Activated T-helper 1 cell treated with anti-CD3 and anti-CD28 coated beads, Interleukin-12 subunit alpha, Interleukin-12 subunit beta, Interleukin-2, Interleukin-4 antibody, amounts not matched to agents 30 ng/mL and 10 ng/mL and 1 ng/mL, durations not matched to agents 14 hours and 24 hours and 36 hours (primary cell): ENCODE results near the gene FILIP1L. TPM values are rescaled to one million over a fixed set of nuclear protein-coding genes. Genes with fewer than 3 reads are reported as not detected.

Source experiments
- DNase-seq: peaks from one replicate; pipeline ENCODE4 v3.0.0; 2021; ENCODE audit warnings: low spot score
- H3K27ac Mint-ChIP-seq: one replicate; pipeline ENCODE4 v1.8.0; 2021; ENCODE audit warnings: mild to moderate bottlenecking, mixed read lengths
- H3K27me3 Mint-ChIP-seq: one replicate; pipeline ENCODE4 v1.8.0; 2022; ENCODE audit warnings: mild to moderate bottlenecking, moderate library complexity, mixed read lengths; ENCODE audit not compliant: insufficient read depth
- H3K36me3 Mint-ChIP-seq: one replicate; pipeline ENCODE4 v1.8.0; 2021; ENCODE audit warnings: low read depth, mixed read lengths
- H3K4me1 Mint-ChIP-seq: one replicate; pipeline ENCODE4 v1.8.0; 2021; ENCODE audit warnings: low read depth, mixed read lengths
- H3K4me3 Mint-ChIP-seq: one replicate; pipeline ENCODE4 v1.8.0; 2021; ENCODE audit warnings: mild to moderate bottlenecking, moderate library complexity, mixed read lengths
- H3K9me3 Mint-ChIP-seq: one replicate; pipeline ENCODE4 v1.8.0; 2021; ENCODE audit warnings: mixed read lengths
- intact Hi-C: fragments of 100-400 bp; cut with micrococcal nuclease; formaldehyde crosslinking; loops from one replicate; pipeline ENCODE4 v1.15.1; 2024
- total RNA-seq: library from RNA; stranded (reverse); gene quantifications from 2 replicates; pipeline ENCODE4 v1.2.3, GENCODE V29; 2022

The FILIP1L gene
- total RNA-seq, 1 donor from 2014 or later, result 2.9 TPM

DNA sequence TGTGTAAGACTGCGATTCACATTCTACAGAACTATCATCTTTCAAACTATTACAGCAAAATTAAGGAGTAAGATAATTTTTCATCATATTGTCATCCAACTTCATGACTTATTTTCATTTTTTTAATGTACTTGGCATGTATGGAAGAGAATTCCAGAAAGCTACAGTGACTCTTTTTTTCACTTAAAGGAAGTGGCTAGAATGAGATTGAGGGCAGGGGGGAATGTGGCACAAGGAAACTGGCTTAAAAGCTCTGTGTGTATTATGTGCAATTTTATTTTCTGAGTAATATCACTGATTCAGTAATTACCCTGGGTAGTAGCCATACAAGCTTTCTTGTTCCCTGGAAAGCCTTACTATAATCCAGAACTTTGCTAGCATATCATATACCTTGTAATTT, 94.6 kb downstream of the FILIP1L start:
- intact Hi-C loops, result no loop called here
- no peak for DNase-seq
- Mint-ChIP-seq H3K27me3 (no peaks in the 10 kb centered on the region), H3K4me1 (no peaks in the 10 kb centered on the region), H3K36me3 (no peaks in the 10 kb centered on the region), H3K4me3 (no peak overlapping the region), H3K27ac (no peak overlapping the region), H3K9me3 (peaks cover 4% of the 10 kb centered on the region)

DNA sequence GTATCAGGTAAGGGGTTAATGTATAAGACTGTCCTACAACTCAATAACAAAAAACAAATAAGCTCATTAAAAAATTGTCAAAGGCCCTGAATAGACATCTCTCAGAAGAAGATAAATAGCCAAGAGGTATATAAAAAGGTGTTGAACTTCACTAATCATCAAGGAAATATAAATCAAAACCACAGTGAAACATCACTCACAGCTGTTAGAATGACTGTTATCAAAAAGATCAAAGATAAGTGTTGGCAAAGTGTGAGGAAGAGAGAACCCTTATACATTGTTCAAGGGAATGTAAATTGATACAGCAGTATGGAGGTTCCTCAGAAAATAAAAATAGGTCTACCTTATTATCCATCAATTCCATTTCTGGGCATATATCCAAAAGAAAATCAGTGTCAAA, 95.5 kb downstream of the FILIP1L start:
- H3K36me3 Mint-ChIP-seq, result peaks cover under 1% of the 10 kb centered on the region
- intact Hi-C loops, result no loop called here
- no peak overlapping the region for H3K4me3 Mint-ChIP-seq
- no peak for DNase-seq
- no peaks in the 10 kb centered on the region for H3K27me3 Mint-ChIP-seq
- H3K9me3 Mint-ChIP-seq, result peaks cover 4% of the 10 kb centered on the region
- H3K4me1 Mint-ChIP-seq, result no peaks in the 10 kb centered on the region
- no peak overlapping the region for H3K27ac Mint-ChIP-seq

DNA sequence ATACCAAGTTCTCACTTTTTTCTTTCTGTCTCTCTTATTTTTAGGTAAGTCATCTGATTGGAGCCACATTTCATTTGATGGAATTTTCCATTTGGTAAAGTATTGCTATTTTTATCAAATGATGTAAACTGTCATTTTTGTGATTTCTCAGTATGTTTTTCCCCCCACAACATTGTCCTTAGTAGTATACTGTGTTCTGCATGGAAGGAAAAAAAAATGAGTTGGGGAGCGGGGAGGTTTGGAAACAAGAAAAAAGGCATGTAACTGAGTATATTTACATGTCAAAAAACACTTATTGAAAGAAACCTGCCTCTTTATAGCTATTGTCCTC, 104.2 kb downstream of the FILIP1L start:
- intact Hi-C loops, result no loop called here
- Mint-ChIP-seq H3K27me3 (no peaks in the 10 kb centered on the region), H3K4me3 (no peak overlapping the region), H3K4me1 (peaks cover 9% of the 10 kb centered on the region), H3K27ac (no peak overlapping the region), H3K36me3 (peaks cover 3% of the 10 kb centered on the region), H3K9me3 (peaks cover 2% of the 10 kb centered on the region)
- no peak for DNase-seq

DNA sequence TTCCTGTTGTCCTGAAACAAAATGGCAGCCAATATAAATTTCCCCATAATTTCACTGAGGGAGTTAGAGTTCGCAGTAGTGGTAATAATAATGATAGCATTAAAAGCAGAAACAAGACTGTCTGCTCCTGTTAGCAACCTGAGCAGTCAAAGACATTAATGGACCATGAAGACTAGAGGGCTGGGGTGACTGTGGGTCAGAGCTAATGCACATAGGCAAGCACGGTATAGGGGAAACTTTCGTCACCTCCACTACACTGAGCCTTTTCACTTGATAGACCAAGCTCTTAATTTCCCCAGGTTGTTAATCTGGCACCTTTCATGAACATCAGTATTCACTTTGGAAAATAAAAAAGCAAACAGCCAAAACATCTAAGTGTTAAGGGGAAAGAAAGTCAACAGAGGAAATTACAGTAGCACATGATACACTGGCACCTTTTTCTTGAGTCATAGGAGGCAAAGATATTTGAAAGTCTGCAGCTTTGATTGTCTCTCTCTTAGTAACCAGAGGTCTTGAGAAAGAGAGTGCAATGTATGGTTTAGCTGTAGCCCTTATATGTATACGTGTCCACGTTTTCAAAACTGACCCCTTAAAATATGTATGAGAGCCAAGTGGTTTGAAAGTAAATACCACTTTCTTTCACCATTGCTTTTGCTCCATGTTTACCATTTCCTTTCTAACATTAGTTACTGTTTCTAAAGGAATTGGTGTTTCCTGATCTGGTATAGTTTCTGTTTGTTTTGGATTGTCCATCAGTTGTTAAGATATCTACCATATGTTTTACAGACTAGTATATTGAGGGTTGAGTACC, 104.8 kb downstream of the FILIP1L start:
- Mint-ChIP-seq H3K4me1 (peaks cover 14% of the 10 kb centered on the region), H3K36me3 (peaks cover 3% of the 10 kb centered on the region), H3K27ac (no peak overlapping the region), H3K4me3 (no peak overlapping the region), H3K9me3 (no peaks in the 10 kb centered on the region), H3K27me3 (no peaks in the 10 kb centered on the region)
- intact Hi-C loops, result no loop called here
- no peak for DNase-seq

DNA sequence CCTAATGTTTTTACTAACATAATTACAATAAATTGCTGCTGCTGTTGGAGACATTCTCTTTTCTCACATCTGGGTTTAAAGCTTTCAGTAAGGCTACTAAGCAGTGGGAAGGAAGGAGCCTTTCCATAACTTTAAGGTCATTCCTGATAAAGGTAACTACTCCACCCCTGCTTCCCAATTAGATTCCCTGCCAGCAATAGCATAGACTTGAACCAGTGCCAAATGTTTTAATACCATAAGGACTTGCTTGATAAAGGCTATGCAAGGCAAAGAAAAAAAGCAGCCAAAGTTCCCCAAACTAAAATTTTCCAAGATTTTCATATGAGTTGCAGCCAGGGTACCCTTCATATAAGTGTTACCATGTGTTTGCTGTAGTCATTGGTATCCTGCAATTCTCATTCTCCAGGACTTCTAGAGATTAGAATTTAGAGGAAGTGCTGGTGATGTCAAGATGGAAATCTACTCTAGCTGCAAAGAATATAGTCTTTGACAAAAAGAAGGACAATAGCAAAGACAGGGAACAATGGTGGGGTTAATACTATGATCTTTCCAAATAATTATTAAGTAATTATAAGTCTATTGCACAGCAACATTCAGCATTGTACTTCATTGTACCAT, 106.1 kb downstream of the FILIP1L start:
- H3K4me1 Mint-ChIP-seq, result peaks cover 15% of the 10 kb centered on the region
- intact Hi-C loops, result no loop called here
- H3K9me3 Mint-ChIP-seq, result no peaks in the 10 kb centered on the region
- no peak overlapping the region for H3K27ac Mint-ChIP-seq
- no peak overlapping the region for H3K4me3 Mint-ChIP-seq
- no peaks in the 10 kb centered on the region for H3K27me3 Mint-ChIP-seq
- no peak for DNase-seq
- H3K36me3 Mint-ChIP-seq, result peaks cover 9% of the 10 kb centered on the region

DNA sequence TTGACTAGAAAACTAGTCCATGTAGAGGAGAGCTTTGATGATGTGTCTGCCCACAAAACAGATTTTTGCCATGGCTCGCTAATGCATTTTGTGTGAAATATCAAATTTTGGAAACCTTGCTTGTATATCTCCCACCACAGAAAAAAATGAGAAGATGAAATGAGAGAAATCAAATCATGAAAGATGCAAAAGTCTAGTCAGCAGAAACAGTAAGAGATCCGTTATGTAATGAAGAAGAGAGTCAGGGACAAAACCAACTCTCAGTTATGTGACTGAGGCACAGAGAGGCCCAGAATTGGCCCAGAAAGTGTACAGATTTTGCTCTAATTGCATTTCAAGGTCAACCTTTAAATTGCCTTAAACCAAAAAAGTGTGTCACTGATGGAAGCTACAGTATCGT, 107.0 kb downstream of the FILIP1L start:
- Mint-ChIP-seq H3K4me3 (no peak overlapping the region), H3K4me1 (peaks cover 24% of the 10 kb centered on the region), H3K27me3 (no peaks in the 10 kb centered on the region), H3K36me3 (peaks cover 9% of the 10 kb centered on the region), H3K27ac (no peak overlapping the region), H3K9me3 (no peaks in the 10 kb centered on the region)
- no peak for DNase-seq
- intact Hi-C loops, result no loop called here

DNA sequence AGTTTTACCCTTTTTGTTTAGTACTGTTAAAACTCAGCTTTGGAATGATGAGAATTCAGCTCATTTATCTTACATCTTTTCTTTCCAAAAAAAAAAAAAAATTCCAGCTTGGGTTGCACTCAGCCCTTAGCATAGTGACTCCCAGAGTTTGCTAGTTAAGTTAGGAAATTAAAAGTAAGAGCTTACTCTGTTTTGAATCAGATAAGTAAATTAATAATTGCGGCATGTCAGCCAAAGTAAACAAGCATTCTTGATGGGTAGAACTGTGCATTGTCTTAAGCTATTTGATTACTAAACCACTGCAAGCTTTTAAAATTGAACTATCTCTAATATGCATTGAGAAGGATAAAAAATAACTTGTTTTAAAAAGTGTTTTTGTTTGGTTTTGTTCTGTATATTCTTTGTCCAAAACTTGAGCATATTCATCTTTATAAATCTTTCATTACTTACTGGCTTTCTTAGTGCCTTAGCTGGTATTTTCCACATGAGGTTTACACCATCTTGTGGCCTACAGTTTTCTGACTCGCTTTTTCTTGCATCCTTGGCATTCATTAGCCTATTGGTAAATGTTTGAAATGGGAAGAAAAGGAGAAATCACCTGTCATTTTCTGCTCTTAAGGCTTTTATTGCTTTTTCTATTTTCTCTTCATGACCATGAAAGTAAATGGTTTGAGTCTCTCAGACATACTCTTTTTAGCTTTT, 107.6 kb downstream of the FILIP1L start:
- no peaks in the 10 kb centered on the region for H3K9me3 Mint-ChIP-seq
- no peak overlapping the region for H3K4me3 Mint-ChIP-seq
- H3K4me1 Mint-ChIP-seq, result peaks cover 26% of the 10 kb centered on the region
- H3K27ac Mint-ChIP-seq, result no peak overlapping the region
- intact Hi-C loops, result no loop called here
- DNase-seq, result no peak
- peaks cover 9% of the 10 kb centered on the region for H3K36me3 Mint-ChIP-seq
- H3K27me3 Mint-ChIP-seq, result no peaks in the 10 kb centered on the region

DNA sequence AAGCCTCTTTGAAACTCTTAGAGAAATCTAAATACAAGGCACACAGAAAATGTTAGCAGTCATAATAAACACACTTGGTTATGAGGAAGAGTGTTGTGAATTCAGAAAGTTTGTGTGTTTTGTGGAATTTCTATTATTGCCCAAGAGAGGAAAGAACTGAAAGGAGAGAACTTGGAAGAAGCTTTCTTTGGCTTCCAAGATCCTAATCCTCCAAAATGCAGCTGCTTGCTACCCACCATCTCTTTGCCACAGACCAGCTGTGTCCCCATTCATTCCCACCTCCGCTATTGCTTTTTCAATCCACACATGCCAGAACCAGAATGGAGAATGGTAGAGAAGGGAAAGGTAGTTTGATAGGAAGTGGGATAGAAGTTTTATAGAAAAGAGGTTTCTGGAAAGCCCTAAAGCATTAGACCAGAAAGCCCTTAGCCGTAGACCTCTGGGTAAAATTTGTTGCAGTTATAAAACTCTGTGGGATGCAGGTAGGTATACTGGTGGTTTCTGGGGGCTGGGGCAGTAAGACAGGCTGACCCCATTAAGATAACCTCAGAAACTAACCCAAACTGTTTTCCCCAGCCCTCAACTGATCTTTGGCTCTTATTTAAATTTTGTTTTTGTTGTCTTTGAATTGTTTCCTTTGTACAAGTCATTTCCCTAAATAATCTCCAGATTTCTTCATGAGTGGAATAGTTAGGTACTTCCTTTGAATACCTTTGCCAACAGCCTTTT, 108.5 kb downstream of the FILIP1L start:
- intact Hi-C loops, result no loop called here
- Mint-ChIP-seq H3K4me1 (peaks cover 26% of the 10 kb centered on the region), H3K36me3 (peaks cover 8% of the 10 kb centered on the region), H3K4me3 (no peak overlapping the region), H3K9me3 (no peaks in the 10 kb centered on the region), H3K27ac (no peak overlapping the region), H3K27me3 (no peaks in the 10 kb centered on the region)
- DNase-seq, result no peak

DNA sequence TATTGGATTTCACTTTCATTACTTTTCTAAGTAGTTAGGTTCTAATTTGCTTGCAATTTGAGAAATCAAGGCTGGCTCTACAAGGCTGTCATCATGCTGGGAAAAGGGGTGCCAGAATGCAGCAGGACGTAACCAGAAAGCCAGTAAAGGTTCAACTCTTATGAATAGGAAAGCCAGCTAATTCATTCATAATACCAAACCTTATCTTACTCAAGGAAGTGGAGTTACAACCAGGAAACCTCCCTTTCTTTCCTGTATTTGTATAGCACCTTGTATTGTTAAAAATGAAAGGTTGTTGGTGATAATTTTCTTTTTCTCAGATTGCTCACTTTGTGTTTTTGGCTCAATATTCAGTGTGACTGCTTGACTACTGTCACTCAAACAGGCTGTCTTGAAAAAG, 109.4 kb downstream of the FILIP1L start:
- intact Hi-C loops, result no loop called here
- H3K9me3 Mint-ChIP-seq, result no peaks in the 10 kb centered on the region
- no peak overlapping the region for H3K4me3 Mint-ChIP-seq

DNA sequence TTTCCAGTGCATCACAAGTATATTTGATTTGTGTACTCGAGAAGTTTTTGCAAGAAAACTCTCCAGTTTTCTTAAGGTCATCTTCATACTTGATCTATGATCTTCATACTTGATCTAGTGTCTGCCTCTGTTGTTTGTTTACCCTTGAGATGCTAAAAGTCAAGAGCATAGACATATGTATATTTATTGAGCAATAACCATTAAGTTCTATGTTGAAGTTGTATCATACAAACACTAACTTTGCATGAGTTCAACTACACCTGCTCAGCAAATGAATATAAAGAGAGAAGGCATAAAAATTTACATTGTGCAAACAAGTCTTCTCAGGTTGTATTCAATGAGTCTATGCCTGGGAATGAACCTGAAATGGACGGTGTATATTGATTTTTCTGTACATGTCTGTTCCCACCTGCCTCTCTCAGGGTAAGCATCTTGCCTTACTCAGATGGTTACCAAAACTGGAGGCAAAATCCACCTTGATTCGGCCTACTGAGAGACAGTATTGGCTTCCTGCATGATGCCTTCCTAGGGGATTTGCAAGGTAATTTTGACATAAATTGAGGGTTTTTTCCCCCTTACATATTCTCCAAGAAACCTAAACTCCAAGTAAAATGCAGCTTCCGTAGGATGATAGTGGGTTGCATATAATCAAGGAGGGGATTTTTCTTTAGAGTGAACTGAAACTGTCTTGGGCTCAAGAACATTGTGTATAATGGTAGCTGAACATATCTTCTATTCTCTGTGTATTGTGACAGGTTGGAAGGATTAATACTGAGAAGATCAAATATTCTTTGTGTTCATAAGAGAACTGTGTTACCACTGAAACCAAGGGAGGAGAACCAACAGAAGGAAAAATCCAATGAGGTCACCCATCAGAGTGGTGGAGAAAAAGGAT, 110.4 kb downstream of the FILIP1L start:
- H3K36me3 Mint-ChIP-seq, result peaks cover 8% of the 10 kb centered on the region
- H3K27ac Mint-ChIP-seq, result no peak overlapping the region
- H3K4me1 Mint-ChIP-seq, result peaks cover 19% of the 10 kb centered on the region

More for the DNA sequence above, 109.4 kb downstream of the FILIP1L start:
- no peak overlapping the region for H3K27ac Mint-ChIP-seq
- H3K4me1 Mint-ChIP-seq, result peaks cover 23% of the 10 kb centered on the region
- DNase-seq, result no peak
- peaks cover 8% of the 10 kb centered on the region for H3K36me3 Mint-ChIP-seq
- H3K27me3 Mint-ChIP-seq, result no peaks in the 10 kb centered on the region

DNA sequence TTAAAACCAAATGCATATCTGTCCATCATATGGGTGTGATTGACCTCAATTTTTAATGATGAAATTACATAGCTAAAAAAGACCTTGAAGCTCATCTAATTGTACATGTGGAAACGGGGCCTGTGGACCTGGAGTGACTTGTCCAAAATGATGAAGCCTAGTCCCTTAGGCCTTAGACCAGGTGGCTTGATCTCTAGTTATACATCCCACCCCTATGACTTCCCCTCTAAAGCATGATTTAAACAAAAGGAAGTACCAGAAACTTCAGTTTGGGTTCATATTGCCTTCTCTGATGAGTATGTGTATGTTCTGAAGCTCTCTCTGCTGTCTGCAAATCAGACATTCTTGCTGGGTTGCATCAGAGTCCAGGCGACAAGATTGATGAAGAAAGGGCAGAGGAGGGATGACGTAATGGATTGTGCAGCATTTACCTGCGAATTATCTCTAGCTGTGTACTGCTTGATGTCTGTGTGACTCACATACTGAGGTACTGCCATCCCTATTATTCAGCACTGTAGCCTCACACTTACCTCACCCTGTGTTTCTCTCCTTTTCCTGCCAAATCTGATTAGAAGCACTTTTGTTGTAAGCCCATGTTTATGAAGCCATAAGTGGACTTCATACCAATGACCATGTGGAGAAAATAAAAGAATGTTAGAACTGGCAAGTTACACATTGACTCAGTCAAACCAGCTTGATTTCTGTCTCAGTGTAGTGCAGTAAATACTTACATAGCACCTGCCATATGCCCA, 111.5 kb downstream of the FILIP1L start:
- no peak for DNase-seq
- H3K27ac Mint-ChIP-seq, result no peak overlapping the region

More for the DNA sequence above, 110.4 kb downstream of the FILIP1L start:
- no peaks in the 10 kb centered on the region for H3K27me3 Mint-ChIP-seq
- DNase-seq, result no peak
- intact Hi-C loops, result no loop called here
- no peak overlapping the region for H3K4me3 Mint-ChIP-seq
- H3K9me3 Mint-ChIP-seq, result no peaks in the 10 kb centered on the region

More for the DNA sequence above, 111.5 kb downstream of the FILIP1L start:
- Mint-ChIP-seq H3K9me3 (no peaks in the 10 kb centered on the region), H3K36me3 (peaks cover 8% of the 10 kb centered on the region), H3K4me1 (peaks cover 19% of the 10 kb centered on the region), H3K4me3 (no peak overlapping the region), H3K27me3 (no peaks in the 10 kb centered on the region)
- intact Hi-C loops, result no loop called here
